ENCODE measurements around the gene SRC. TPM values are rescaled to one million over a fixed set of nuclear protein-coding genes. Genes with fewer than 3 reads are reported as not detected.

Gene SRC
- total and polyA plus RNA-seq, 10 donors, result 7.0 to 68.0 (median 31.2) TPM

DNA sequence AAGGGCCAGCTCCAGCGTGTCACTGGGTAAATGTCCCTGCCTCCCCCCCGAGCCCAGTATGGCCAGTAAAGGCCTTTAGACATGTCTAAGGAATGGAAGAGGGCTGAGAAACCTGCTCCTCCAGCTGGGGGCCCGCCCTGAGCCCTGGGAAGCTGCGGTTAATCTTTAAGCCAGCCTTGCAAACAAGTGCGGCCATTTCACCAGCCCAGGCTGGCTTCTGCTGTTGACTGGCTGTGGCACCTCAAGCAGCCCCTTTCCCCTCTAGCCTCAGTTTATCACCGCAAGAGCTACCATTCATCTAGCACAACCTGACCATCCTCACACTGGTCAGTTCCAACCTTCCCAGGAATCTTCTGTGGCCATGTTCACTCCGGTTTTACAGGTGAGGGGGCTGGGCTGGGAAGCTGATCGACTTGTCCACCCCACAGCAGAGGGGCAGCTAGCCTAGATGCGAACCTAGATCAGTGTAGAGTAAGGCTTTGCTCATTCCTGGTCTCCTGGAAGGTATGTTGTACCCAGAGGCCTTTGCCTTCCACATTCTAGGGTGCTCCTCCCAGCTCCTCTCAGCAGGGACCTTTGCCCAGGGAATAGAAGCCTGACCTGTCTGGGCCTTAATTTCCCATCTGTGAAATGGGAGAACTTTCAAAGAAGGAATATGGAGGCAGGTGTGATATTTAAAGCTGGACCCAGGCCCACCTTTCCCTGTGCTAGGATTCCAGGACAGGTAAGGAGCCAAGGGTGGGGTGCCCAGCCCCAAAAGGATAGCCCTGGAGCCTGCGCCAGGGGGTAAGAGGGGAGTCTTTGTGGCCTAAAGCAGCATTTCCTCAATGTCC lies 1.2 kb upstream of the SRC start:
- Histone ChIP-seq H3K36me3 (no peaks in the 10 kb centered on the region), H3K4me3 (peak overlapping the region in 3 of 8 donors; percentile 44 to 87 (median 65)), H3K27ac (peak overlapping the region in 4 of 8 donors; percentile 63 to 87 (median 80)), H3K27me3 (replicated peaks in 1 of 7) (peaks cover 0 to 23% (median 6%) of the 10 kb centered on the region in 7 donors), H3K9me3 (no peaks in the 10 kb centered on the region), H3K4me1 (peaks cover 0 to 53% (median 31%) of the 10 kb centered on the region in 6 donors)
- peak; percentile 55 for DNase-seq
- TF ChIP-seq, protein P1, sequence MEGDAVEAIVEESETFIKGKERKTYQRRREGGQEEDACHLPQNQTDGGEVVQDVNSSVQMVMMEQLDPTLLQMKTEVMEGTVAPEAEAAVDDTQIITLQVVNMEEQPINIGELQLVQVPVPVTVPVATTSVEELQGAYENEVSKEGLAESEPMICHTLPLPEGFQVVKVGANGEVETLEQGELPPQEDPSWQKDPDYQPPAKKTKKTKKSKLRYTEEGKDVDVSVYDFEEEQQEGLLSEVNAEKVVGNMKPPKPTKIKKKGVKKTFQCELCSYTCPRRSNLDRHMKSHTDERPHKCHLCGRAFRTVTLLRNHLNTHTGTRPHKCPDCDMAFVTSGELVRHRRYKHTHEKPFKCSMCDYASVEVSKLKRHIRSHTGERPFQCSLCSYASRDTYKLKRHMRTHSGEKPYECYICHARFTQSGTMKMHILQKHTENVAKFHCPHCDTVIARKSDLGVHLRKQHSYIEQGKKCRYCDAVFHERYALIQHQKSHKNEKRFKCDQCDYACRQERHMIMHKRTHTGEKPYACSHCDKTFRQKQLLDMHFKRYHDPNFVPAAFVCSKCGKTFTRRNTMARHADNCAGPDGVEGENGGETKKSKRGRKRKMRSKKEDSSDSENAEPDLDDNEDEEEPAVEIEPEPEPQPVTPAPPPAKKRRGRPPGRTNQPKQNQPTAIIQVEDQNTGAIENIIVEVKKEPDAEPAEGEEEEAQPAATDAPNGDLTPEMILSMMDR (IDR thresholded peaks at IDR 0.05 in 8 of 11, conservative IDR thresholded peaks at IDR 0.05 in 3 of 11), result no peak
- TF ChIP-seq POLR2AphosphoS5 (IDR thresholded peaks at IDR 0.05) (no peak), POLR2A (IDR thresholded peaks at IDR 0.05) (no peak)
- intact Hi-C loops (cut with DNase I; ENCODE audit: low total_unique reads), result no loop called here
- 85 to 96% (median 90%) methylated on average over 10 of the region's 10 CpGs for WGBS, 5 donors

- WGBS, 5 donors, result 0 to 2% (median 1%) methylated on average over 7 to 35 of the region's 35 CpGs; no CpG with 5 or more reads in 1 of the 5 donors
- DNase-seq, result no peak
- peaks cover 0 to 6% (median 0%) of the 10 kb centered on the region in 6 donors for H3K36me3 ChIP-seq
- intact Hi-C loops (cut with DNase I; ENCODE audit: low total_unique reads), result no loop called here
- H3K9me3 ChIP-seq, result no peaks in the 10 kb centered on the region
- peak overlapping the region; percentile 44 to 87 (median 56) for H3K4me3 ChIP-seq
- H3K4me1 ChIP-seq, result peaks cover 0 to 61% (median 33%) of the 10 kb centered on the region in 6 donors
- TF ChIP-seq POLR2A (IDR thresholded peaks at IDR 0.05), result no peak
- TF ChIP-seq, protein P1 (IDR thresholded peaks at IDR 0.05 in 8 of 11, conservative IDR thresholded peaks at IDR 0.05 in 3 of 11), result no peak
- TF ChIP-seq POLR2AphosphoS5 (IDR thresholded peaks at IDR 0.05), result no peak
- peaks cover 0 to 23% (median 6%) of the 10 kb centered on the region in 7 donors for H3K27me3 ChIP-seq (replicated peaks in 1 of 7)
- peak overlapping the region; percentile 36 to 87 (median 74) for H3K27ac ChIP-seq
These were observed 245 bp downstream of the SRC start for GRCh38 chr20:37346236-37346534.

GRCh38 chr20:37346535-37347346 lies 801 bp downstream of the SRC start:
- WGBS, 5 donors, result 28 to 100% (median 40%) methylated on average over 1 to 22 of the region's 22 CpGs
- TF ChIP-seq, protein P1 (IDR thresholded peaks at IDR 0.05 in 8 of 11, conservative IDR thresholded peaks at IDR 0.05 in 3 of 11), result no peak
- TF ChIP-seq POLR2AphosphoS5 (IDR thresholded peaks at IDR 0.05) (no peak), POLR2A (IDR thresholded peaks at IDR 0.05) (no peak)
- peaks cover 0 to 61% (median 33%) of the 10 kb centered on the region in 6 donors for H3K4me1 ChIP-seq
- peaks cover 0 to 23% (median 6%) of the 10 kb centered on the region in 7 donors for H3K27me3 ChIP-seq (replicated peaks in 1 of 7)
- H3K36me3 ChIP-seq, result peaks cover 0 to 12% (median 0%) of the 10 kb centered on the region in 6 donors
- peak; percentile 75 for DNase-seq
- H3K27ac ChIP-seq, result peak overlapping the region; percentile 7 to 87 (median 74)
- no peaks in the 10 kb centered on the region for H3K9me3 ChIP-seq
- intact Hi-C loops (cut with DNase I; ENCODE audit: low total_unique reads), result no loop called here
- peak overlapping the region; percentile 27 to 87 (median 56) for H3K4me3 ChIP-seq
